Cardiac septum (tissue), 1 donor: Measurements from ENCODE around the gene HSPA4. TPM values are rescaled to one million over a fixed set of nuclear protein-coding genes. Genes with fewer than 3 reads are reported as not detected.
"Not testable (repeated sequence)": the region's sequence is repeated elsewhere in the genome, so short reads cannot be mapped to it uniquely, and the experiment has no call there.

ENCODE experiments used
- DNase-seq: peaks from one replicate; pipeline ENCODE4 v3.0.0-alpha.2; 2020; ENCODE audit warnings: low spot score
- intact Hi-C: fragments of 100-400 bp; cut with DNase I; formaldehyde crosslinking; loops from one replicate; pipeline ENCODE4 v1.14.0; 2022
- total RNA-seq: library from RNA; stranded (reverse); fragmentation: NEBNext Ultra II Directional; extraction: Animal tissue kit (Norgen Biotek cat#: 25700); gene quantifications from one replicate; pipeline ENCODE4 v1.2.1, GENCODE V29; 2021
- donor health status: DM: no; HTN: no; CAD: no.

The HSPA4 gene
- total RNA-seq, 1 donor from 2014 or later, result 142 TPM

DNA sequence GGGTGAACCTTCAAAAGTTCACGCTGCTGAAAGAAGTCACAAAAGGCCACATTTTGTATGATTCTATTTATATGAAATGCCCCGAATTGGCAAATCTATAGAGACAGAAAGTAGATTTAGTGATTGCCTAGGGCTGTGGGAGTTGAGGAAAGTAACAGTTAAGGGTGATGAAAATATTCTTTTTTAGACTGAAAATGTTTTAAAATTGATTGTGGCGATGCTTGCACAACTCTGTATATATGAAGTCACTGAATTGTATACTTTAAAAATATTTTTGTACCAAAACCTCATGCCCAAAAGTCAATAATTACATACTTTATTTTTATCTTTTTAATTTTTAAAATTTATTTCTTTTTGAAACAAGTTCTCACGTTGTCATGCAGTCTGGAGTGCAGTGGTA is 30.3 kb downstream of the HSPA4 start:
- no peak for DNase-seq
- intact Hi-C loops, result no loop called here

DNA sequence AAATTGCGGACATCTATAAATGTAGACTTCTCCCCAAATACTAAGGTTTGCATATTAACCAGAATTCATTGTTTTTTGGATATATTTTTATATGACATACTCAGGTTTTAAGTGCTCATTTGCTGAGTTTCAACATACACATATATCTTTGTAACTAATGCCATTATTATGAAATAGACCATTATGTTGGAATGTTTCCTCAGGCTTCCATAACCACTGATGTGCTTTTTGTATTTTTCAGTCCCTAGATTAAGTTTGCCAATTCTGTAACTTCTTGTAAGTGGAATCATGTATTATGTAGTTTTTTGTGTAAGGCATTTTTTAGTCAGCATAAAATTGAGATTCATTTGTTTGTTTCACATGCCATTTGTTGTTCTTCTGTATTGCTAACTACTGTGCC is 32.1 kb downstream of the HSPA4 start:
- intact Hi-C loops, result no loop called here
- no peak for DNase-seq

DNA sequence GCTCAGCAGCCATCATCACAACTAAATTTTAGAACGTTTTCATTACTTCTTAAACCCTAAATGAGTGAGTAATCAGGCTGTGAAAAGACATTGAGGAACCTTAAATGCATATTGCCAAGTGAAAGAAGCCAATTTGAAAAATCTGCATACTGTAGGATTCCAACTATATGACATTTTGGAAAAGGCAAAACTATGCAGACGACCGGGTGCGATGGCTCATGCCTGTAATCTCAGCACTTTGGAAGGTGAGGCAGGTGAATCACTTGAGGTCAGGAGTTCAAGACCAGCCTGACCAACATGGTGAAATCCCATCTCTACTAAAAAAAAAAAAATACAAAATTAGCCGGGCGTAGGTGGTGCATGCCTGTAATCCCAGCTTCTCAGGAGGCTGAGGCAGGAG is 33.4 kb downstream of the HSPA4 start:
- intact Hi-C loops, result not testable (repeated sequence)

DNA sequence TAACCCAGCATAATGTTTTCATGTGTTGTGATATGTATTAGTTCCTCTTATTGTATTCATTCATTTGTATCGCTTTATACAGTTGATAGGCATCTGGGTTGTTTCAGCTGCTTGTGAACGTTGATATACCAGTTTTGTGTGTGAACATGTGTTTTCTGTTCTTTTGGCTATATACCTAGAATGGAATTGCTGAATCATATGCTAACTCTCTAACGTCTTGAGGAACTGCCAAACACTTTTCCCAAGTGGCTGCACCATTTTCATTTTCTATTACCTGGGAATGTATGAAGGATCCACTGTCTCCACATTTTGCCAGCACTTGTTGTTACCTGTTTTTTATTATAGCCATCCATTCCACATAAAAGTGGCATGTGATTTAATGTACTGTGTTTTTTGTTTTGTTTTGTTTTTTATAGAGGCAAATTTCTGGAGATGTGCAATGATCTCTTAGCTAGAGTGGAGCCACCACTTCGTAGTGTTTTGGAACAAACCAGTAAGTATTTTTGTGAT is 34.6 kb downstream of the HSPA4 start:
- intact Hi-C loops, result no loop called here
- DNase-seq, result no peak

More for the DNA sequence above, 33.4 kb downstream of the HSPA4 start:
- not testable (repeated sequence) for DNase-seq

DNA sequence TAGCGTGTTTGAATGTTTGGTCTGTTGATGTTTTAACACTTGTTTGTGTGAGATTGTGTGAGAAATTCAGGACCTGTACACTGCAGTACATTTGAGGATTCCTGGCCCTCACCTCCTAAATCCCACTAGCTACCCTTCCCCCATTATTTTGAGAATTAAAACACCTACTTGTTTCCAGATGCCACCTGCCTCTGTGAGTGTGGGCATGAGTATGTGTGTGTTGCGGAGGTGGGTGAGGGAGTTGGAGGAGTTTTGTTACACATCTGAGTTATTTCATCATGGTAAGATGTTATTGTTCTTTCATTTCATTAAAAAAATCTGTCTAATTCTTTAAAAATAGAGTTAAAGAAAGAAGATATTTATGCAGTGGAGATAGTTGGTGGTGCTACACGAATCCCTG is 36.3 kb downstream of the HSPA4 start:
- intact Hi-C loops, result no loop called here

DNA sequence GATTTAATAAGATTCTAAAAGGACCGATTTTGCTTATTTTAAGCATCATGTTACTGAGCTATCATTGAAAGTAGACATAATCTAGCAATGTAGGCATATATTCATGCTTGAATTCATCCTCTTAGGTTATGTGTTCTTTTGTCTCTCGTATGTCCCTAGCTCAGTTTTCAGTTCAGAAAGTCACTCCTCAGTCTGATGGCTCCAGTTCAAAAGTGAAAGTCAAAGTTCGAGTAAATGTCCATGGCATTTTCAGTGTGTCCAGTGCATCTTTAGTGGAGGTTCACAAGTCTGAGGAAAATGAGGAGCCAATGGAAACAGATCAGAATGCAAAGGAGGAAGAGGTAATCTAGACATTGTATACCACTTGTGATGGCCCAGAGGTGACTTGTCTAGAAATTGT is 39.2 kb downstream of the HSPA4 start:
- no peak for DNase-seq
- intact Hi-C loops, result no loop called here

More for the DNA sequence above, 36.3 kb downstream of the HSPA4 start:
- no peak for DNase-seq

DNA sequence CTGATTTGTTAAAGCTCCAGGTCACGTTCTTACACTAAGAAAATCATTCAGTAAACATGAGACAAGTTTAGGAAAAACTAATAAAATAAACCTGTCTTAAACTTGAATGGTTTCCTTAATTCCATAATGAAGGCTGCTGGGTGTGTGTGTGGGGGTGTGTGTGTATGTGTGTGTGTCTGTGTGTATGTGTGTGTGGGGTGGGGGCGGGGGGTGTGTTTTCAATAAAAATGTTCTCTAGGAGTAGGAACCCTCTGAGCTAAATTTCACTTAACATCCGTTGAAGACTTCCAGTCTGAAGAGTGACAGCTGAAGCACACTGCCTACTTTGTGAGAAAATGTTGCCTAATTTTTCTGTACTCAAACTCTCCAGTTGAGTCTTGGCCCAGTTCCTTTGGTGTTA is 54.5 kb downstream of the HSPA4 start:
- no peak for DNase-seq
- intact Hi-C loops, result no loop called here

DNA sequence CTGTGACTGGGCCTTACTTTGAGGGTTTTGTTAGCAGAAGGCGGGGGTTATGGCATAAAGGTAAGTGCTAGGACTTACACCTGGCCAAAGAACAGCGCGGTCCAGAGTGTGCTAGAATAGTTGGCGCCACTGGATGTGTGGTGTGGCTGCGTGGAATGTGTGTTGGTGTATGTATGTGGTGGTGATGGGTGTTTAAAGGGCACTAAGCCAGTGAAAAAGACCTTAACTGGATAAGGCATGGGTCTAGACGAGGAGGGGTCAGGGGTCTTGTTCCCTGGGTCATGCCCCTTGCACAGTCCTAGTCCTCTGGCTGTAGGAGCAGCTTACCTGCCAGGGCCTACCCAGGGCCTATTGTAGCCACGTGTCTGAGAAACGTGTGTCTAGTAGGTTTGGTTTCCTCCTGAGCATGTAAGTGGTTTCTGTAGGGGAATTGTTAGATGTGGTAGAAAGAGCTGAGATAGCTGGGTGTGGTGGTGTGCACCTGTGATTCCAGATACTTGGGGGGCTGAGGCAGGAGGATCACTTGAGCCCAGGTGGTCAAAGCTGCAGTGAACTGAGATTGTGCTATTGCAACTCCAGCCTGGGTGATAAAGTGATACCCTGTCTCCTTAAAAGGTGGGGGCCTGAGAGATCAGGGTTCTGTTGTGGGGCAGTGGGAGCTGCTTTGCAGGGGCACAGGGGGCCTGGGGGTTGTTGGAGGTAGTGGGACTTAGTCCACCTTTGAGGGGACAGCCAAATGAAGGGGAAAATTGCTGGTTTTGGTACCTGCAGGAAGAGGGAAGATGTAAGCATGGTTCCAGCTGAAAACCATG is 55.2 kb downstream of the HSPA4 start:
- no peak for DNase-seq
- intact Hi-C loops, result no loop called here

DNA sequence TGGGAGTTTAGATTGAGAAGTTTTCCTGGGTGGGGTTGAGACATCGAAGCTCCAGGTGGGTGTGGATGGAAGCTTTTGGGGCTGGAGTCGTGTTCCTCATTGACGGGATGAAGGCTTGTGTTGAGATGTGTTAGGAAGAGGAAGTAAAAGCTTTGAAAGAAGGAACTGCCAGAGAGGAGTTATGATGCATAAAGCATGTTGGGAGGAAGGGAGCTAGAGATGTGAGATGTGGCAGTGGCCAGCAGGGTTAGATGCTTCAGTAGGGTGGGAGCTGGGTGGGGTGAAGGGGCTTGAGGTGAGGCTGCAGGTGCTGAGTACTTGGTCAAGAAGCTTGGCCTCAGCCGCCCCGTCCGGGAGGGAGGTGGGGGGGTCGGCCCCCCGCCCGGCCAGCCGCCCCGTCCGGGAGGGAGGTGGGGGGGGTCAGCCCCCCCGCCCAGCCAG is 56.7 kb downstream of the HSPA4 start:
- no peak for DNase-seq
- intact Hi-C loops, result no loop called here

DNA sequence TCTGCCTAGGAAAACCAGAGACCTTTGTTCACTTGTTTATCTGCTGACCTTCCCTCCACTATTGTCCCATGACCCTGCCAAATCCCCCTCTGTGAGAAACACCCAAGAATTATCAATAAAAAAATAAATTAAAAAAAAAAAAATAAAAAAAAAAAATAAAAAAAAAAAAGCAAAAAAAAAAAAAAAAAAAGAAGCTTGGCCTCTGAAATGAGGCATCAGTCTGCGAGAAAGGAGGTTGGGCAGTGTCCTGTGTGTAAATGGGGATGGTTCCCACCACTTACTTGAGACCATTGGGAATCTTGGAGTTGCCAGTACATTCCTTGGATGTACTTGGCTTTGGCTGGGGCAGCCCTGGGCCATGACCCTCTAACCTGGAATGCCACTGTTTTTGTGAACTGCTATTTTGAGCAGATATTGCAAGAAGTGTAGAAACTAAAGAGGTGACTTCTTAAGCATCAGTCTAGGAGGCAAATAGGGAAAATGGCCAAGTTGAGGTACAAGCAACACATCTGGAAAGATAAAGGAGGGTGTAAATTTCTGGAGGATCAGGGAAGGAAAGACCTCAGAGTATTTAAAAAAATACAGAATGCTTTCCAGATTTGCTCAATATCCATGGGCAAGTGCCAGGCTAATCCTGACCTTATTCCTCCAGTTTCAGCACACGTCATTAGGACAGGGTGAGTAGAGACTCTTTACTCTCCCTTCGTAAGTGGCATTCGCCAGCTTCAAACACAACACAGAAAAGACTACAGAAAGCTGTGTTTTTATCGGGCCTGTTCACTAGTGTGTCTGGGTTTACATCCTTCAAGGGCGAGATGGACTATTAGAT is 58.1 kb downstream of the HSPA4 start:
- intact Hi-C loops, result loop anchor here (2.0 to 10.0 kb wide), 5 partner anchors 139 to 825 kb away; no protein-coding TSS in a partner anchor
- no peak for DNase-seq

DNA sequence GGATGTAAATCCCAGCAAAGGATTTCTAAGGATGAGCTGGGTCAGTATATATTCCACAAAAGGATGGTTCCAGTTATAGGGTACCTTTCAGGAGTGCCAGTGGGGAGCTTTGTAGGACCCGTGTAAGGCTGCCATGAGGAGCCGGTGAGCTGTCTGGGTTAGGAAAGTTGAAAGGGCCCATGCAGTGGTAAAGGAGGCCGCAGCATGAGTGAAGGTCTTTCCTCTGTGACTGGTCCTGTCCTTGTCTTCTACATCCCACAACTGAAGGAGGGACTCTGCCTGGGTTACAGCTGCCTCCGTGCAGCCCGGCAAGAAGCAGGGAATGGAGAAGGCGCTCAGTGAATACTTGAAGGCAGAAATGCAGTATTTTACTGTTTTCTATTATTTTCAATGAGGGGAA is 58.9 kb downstream of the HSPA4 start:
- intact Hi-C loops, result loop anchor here (2.0 to 10.0 kb wide), 5 partner anchors 138 to 824 kb away; no protein-coding TSS in a partner anchor
- no peak for DNase-seq

DNA sequence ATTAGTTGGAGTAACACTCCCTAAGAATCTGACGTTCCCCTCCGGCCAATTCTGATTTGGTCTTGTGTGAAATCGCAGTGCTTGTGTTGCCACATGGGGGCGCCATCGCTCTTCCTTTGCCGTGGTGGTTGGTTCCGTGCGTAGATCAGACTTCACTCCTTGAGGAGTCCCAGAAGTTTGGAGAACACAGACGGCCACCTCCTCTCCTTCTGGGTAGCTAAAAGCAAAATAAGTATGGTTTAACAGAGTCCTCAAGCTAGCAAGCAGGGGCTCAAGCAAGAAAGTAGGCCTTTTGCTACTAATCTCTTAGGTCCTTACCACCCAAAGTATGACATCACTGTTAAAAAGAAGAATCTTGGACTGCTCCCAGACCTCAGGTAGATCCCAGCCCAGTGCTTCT is 59.5 kb downstream of the HSPA4 start:
- peak; percentile 92 for DNase-seq
- intact Hi-C loops, result loop anchor here (2.0 to 10.0 kb wide), 5 partner anchors 138 to 824 kb away; no protein-coding TSS in a partner anchor

DNA sequence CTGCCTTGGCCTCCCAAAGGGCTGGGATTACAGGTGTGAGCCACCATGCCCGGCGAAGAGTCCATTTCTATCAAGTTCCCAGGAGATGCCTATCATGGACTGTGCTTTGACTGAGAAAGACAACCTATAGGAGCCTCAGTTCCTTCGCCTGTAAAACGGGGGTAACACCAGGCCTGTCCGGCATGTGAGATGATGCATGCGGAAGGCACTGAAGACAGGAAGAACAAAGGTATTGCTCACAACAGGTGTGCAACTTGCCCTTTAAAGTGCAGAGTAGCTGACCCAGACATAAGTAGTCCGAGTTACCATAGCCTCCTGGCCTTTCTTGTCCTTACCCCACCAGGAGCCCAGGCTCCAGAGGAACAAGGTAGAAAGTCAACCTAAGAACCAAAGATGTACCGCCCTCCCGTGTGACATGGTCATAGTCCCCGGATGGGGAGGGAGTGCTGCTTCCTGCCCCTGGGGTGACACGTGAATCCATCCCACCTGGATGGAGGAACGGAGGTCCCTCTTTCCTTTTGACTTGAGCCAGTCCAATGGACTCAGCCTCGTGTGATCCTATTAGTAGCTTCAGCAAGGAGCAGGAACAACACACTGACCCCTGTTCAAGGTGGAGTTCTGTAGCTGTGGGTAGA is 60.3 kb downstream of the HSPA4 start:
- no peak for DNase-seq
- intact Hi-C loops, result loop anchor here (10.0 kb wide), 3 partner anchors 313 to 823 kb away; no protein-coding TSS in a partner anchor

DNA sequence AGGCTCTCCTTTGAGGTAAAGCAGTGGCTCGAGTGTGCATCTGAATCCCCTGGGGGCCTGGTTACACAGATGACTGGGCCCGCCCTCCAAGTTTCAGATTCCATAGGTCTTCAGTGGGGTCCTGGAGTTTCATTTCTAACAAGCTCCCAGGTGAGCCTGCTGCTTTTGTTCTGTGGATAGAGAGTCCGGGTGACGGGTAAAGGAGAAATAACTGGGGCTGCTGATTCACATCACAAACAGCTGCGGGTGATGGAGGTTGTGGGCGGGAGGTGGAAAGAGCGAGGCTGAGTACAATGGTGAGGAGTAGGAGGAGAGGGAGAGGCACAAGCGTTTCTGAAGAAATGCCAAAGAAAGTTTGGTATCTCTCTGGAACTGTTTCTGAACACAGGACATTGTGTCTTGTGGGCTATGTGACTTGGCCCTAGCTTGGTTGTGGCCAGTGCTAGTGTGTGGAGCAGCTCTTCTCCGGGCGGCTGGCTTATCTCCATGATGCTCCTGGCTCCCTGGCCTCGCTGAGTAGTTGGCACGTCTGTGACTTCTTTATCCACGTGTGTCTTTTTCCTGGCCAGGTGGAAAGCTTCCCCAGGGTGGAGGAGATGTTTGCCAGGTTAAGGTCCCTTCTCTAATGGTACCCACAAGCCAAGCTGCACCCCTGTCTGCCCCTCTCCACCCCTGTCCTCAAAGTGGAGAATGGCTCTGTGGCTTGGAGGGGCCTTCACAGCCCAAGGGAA is 61.7 kb downstream of the HSPA4 start:
- intact Hi-C loops, result loop anchor here (10.0 kb wide), 3 partner anchors 311 to 821 kb away; no protein-coding TSS in a partner anchor
- peak; percentile 70 for DNase-seq

DNA sequence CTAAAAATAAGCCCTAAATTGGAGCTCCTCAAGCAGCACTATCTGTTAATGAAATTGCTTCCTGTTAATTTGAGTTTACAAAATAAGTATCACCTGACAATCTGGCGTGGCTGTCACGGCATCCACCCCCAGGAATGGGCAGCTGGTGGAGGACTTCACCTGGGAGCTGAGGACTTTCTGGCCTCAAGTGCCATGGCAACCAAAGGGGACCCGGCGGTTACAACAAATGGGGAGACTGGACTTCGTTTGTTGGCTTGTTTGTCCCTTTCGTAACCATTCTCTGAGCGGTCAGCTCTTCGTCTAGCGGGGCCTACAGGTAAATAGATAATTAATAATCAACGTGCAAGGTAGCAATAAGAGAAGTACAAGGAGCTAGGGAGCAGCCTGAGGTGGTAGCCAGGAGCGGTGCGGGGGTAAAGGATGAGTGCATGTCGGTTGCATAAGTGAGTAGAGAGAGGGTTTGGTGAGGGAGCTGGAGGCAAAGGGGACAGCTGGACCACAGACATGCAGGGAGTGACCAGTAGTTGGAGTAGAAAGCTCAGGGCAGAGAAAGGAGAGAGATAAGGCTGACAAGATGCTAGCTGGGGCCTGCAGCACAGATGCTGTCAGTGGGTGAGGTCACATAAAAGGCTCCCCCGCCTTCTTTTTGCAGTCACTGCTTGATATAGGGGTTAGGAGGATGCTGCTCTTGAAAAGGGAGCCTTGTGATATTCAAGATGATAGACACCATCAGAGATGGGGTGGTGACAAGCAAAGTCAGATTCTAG is 62.5 kb downstream of the HSPA4 start:
- peak; percentile 49 for DNase-seq
- intact Hi-C loops, result loop anchor here (10.0 kb wide), 3 partner anchors 310 to 820 kb away; no protein-coding TSS in a partner anchor

DNA sequence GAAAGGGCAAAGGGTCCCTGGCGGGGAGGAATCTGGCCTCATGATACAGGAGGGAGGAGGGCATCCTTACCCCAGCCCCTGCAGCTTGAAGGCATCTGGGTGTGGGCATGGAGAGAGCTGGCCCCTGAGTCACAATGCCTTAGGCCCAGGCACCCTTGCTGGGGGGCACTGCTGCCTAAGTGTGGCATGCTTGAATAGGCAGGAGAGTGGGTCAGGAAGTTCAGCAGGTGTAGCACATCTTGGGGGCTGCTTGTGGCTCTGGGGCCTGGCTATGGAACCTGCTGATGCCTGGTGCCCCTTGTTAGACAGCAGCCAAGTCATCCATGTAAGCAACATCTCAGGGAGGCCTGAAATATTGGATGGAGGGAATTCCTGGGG is 63.1 kb downstream of the HSPA4 start:
- intact Hi-C loops, result loop anchor here (10.0 kb wide), 3 partner anchors 310 to 820 kb away; no protein-coding TSS in a partner anchor
- no peak for DNase-seq

DNA sequence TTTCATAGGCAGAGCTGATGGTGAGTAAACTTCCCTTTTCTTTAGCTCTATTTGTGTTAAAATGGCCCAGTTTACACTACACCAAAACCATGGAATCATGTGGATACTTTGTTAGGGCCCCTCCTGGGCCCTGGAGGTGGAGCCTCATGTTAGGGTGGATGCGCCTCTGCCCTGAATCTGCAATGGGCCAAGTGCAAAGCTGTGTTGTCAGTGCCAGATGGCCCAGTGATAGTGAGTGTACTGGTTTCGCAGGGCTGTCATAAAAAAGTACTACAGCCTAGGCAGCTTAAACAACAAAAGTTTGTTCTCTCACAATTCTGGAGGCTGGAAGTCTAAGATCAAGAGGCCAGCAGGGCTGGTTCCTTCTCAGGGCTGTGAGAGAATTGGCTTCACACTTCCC is 64.8 kb downstream of the HSPA4 start:
- DNase-seq, result no peak
- intact Hi-C loops, result loop anchor here (10.0 kb wide), 3 partner anchors 308 to 818 kb away; no protein-coding TSS in a partner anchor
